SK-N-SH treated with all-trans-retinoic acid at 6 μM for 48 hours (cell line): ENCODE data around the gene KLK3.

Experiments used
- ARNTL ChIP-seq: fragments of 450-650 bp; formaldehyde crosslinking; IDR thresholded peaks from 2 replicates; pipeline ENCODE4 v1.5.0; 2020; ENCODE audit warnings: low read depth, mild to moderate bottlenecking, moderate library complexity, borderline replicate concordance
- CREB5 ChIP-seq: fragments of 250-450 bp; sonication (Bioruptor Pico); IDR thresholded peaks from 2 replicates; pipeline ENCODE4 v1.5.1; 2020; ENCODE audit warnings: low read depth, mild to moderate bottlenecking, moderate library complexity
- GLIS3 ChIP-seq: fragments of 250-450 bp; sonication (Bioruptor Pico); IDR thresholded peaks from 2 replicates; pipeline ENCODE4 v1.5.0; 2020; ENCODE audit warnings: mild to moderate bottlenecking, moderate library complexity
- ISL1 ChIP-seq: fragments of 250-450 bp; sonication (Bioruptor Pico); IDR thresholded peaks from 2 replicates; pipeline ENCODE4 v2.1.2; 2022; ENCODE audit warnings: mild to moderate bottlenecking, moderate library complexity
- OSR1 ChIP-seq: fragments of 250-450 bp; sonication (Bioruptor Pico); IDR thresholded peaks from 2 replicates; pipeline ENCODE4 v1.8.0; 2022; ENCODE audit warnings: moderate library complexity, mild to moderate bottlenecking, inconsistent platforms
- PATZ1 ChIP-seq: fragments of 250-450 bp; sonication (Bioruptor Pico); IDR thresholded peaks from 2 replicates; pipeline ENCODE4 v1.8.0; 2020; ENCODE audit warnings: mild to moderate bottlenecking, moderate library complexity, borderline replicate concordance
- RARB ChIP-seq: fragments of 250-450 bp; sonication (Bioruptor Pico); IDR thresholded peaks from 2 replicates; pipeline ENCODE4 v1.8.0; 2021; ENCODE audit warnings: mild to moderate bottlenecking, moderate library complexity
- TCF4 ChIP-seq: fragments of 250-450 bp; sonication (Bioruptor Pico); IDR thresholded peaks from 2 replicates; pipeline ENCODE4 v1.8.0; 2021; ENCODE audit warnings: mild to moderate bottlenecking, moderate library complexity, borderline replicate concordance
- ZC3H10 ChIP-seq: fragments of 250-450 bp; sonication (Bioruptor Pico); IDR thresholded peaks from 2 replicates; pipeline ENCODE4 v1.5.1; 2021; ENCODE audit warnings: mild to moderate bottlenecking, moderate library complexity
- ZNF70 ChIP-seq: fragments of 450-650 bp; formaldehyde crosslinking; IDR thresholded peaks from 2 replicates; pipeline ENCODE4 v1.5.0; 2020; ENCODE audit warnings: mild to moderate bottlenecking, moderate library complexity

GRCh38 chr19:50826492-50827240 is 28.0 kb upstream of the KLK3 start:
- TF ChIP-seq OSR1 (CRISPR knock-in tag), result no peak
- TF ChIP-seq PATZ1 (CRISPR knock-in tag), result no peak
- no peak for TF ChIP-seq ZNF70 (CRISPR knock-in tag)
- TF ChIP-seq ISL1, result no peak
- TF ChIP-seq TCF4, result no peak
- TF ChIP-seq RARB (CRISPR knock-in tag), result no peak
- TF ChIP-seq ARNTL (CRISPR knock-in tag), result no peak
- no peak for TF ChIP-seq GLIS3 (CRISPR knock-in tag)
- TF ChIP-seq CREB5 (CRISPR knock-in tag), result no peak
- TF ChIP-seq ZC3H10 (CRISPR knock-in tag), result no peak
